Activated CD4-positive, alpha-beta T cell treated with anti-CD3 and anti-CD28 coated beads for 1 hour (primary cell): ENCODE results near the gene OCA2.

ENCODE experiments used
- DNase-seq: peaks from one replicate; pipeline ENCODE4 v3.0.0-alpha.2; 2020

The OCA2 gene

DNA sequence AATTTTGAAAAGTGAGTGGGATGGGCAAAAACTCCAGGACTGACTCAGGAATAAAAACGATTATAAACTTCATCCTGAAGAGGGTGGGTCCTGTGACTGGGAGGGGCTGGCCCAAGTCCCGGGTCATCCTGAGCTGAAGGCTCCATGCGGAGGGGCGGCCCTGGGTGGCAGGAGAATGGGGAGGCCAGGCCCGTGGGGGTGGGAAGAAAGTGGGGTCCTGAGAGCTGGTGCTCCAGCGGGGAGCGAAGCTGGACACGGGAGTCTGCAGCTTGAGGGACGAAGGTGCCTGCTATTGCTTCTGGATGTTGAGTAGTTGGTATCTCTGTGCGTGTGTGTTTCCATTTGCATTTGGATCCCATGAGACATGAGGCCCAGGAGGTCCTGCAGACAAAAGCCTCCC lies 4.7 kb upstream of the OCA2 start:
- DNase-seq: no peak

DNA sequence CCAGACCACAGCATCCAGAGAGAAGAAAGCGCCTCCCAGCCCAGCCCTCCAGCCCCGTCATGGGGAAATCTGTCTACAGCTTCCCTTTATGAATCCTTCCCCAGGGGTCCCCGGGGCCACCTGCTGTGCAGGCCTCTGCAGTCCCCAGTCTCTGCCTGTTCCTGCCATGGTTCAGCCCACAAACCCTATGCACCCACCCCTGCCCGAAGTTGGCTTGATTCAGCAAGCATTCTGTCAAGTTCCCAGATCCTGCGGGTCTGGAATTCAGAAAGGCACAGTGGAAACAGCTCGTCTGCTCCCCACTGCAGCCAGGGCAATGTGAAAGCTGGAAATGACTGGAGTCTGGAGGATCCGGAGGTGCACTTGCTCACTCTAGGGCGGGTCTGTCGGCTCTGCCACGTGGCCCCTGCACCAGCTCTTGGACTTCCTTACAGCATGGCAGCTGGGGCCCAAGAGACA lies 2.9 kb upstream of the OCA2 start:
- DNase-seq: no peak

DNA sequence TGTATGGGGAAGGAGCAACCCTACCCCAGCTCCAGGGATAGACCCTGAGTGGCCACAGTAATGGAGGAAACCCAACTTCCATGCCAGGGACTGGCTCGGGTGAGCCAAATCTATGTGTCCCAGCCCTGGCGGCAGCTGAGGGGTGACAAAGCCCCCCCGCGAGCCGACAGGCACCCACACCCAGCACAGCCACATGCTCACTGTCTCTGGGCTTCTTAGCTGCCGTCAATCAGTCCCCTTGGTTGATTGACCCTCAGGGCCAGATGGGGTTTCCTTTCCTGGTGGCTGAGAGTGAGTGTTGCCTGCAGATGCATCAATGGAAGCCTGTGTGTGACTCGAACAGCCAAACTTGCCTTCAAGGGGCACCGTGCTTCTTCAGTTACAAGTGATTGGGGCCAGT lies 2.1 kb upstream of the OCA2 start:
- DNase-seq: no peak

DNA sequence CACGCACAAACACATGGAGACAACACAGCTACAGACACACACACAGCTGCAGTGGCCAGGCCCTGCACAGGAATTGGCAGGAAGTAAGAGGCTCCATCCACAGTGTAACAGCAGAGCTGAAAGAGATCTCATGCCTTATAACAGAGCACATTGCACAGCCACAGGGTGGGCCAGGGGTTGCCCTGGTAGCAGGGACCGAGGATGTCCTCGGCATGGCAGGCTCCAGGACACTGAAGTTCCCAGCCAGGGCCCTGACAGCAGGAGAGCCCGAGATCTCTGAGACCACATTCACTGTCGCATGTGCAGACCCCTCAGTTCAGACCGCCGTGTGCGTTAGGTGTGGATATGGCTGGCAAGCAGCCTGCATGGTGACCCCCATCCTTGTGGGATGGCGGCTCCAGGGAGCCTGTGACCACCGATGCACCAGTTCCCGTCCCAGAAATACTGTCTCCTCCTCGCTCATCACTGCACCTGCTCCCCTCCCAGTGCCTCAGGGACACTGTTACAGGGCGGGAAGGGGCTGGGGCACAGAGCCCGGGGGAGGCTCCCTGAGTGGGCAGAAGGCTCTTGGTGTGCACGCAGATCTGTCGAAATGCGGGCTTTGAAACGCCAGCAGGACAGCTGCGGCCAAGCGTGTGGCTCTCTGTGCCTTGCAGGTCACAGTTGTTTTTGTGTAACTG lies 1.5 kb upstream of the OCA2 start:
- no peak for DNase-seq

DNA sequence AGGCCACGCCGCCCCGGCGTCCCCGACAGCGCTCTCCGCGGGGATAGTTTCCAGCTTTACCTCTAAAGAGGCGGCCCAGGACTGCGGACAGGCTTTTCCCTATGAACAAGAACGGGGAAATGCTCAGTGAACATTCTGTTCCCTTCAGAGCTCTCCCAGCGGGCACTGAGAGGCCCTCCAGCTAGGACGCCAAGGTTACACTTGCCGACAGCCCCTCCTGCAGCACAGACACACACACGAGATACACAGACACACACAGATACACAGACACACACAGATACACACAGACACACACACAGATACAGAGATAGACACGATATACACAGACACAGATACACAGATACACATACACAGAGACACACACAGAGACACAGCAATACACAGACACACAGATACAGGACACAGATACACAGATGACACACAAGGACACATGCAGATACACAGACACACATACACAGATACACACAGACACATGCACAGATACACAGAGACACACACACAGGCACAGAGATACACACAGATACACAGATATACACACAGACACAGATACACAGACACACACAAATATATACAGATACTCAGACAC lies 533 bp upstream of the OCA2 start:
- DNase-seq: no peak

DNA sequence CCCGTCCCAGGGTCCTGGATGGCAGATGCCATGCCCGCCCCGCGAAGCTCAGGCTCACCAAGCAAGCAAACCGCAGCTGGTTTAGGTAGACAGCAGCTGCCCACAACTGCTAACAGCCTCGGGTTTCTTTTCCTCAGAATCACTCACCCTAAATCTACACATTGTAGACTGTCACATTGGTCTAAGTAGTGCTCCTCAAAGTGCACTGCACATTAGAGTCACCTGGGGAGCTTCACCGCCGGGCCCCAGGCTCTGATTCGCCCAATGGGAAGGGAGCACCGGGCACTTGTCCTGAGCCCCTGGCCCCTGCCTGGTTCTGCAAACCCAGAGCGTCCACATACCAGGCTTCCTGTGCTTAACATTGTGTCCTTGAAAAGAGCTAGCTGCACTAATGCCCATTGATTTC lies 752 bp downstream of the OCA2 start:
- no peak for DNase-seq

DNA sequence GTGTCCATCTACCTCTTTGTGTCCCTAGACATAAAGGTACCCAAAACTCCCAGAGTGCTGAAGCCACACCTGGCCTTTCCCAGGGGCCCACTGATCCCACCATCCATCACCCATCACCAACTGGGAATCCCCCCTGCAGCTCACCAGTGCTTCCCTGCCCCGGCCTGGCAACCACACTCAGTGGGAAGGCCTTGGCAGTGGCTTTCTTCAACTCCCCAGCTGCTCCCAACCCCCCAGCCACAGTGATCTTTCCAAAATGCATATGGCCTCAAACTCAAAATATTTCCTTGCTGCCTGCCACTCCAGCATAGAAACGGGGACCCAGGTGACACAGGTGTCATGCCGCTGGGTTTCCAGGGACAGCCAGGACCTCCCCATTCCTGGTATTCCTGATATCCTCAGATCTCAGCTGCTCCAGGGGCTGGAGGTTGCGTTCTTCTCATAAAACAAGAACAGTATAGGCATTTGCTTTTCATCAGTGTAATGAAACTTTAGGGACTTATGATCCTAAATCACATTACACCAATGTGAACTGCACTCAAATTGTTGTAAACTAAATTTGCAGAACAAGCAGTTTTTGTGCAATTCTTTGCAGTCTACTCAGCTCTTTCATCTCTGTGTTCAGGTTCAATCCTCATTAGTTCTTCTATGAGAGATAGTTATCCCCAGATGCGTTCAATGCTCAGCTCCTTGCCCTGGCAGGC lies 1.3 kb downstream of the OCA2 start:
- DNase-seq: no peak

DNA sequence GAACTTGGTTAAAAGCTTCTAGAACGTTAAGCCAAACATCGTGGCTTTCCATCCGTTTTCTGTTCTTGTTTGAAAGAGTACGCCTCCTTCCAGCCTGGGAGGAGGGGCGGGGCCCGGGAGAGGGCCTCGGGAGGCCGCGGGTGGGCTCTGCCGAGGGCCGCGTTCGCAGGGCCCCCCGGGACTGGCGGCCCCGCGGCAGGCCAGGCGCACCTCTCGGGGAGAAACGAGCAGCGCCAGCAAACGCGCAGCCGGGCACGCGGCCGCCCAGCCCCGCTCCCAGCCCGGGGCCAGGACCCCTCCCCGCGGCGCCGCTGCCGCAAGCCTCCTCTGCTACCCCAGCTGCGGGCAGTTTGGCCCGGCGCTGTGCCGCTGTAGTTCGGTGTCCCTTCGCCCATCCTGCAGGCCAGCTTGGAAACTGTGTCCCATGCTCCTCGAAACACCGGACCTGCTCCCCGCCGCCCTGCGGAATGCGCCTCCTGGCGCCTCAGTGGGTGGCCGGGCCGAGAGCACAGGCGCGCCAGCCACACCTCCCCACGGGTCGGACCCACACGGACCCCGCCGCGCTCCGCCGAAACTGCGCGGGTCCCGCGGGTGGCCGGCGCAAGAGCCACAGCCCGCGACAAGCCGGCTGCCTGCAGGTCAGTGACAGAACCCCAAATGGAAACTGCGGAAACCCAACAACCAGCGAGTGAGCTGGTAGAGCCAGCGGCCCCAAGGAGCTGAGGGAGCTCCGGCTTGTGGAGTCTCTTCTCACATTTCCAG lies 2.3 kb downstream of the OCA2 start:
- no peak for DNase-seq

DNA sequence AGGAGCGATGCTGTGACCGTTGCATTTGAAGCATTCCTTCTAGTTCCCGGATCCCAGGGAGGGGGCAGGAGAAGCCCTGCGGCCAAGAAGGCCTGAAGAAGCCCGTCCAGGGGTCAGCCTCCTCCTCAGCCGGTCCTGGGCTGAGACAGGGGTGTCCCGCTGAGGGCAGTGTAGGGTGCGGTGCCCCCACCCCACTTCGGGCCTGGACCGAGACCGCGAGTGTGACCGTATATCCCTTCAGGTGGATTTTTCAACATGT lies 2.8 kb downstream of the OCA2 start:
- no peak for DNase-seq

DNA sequence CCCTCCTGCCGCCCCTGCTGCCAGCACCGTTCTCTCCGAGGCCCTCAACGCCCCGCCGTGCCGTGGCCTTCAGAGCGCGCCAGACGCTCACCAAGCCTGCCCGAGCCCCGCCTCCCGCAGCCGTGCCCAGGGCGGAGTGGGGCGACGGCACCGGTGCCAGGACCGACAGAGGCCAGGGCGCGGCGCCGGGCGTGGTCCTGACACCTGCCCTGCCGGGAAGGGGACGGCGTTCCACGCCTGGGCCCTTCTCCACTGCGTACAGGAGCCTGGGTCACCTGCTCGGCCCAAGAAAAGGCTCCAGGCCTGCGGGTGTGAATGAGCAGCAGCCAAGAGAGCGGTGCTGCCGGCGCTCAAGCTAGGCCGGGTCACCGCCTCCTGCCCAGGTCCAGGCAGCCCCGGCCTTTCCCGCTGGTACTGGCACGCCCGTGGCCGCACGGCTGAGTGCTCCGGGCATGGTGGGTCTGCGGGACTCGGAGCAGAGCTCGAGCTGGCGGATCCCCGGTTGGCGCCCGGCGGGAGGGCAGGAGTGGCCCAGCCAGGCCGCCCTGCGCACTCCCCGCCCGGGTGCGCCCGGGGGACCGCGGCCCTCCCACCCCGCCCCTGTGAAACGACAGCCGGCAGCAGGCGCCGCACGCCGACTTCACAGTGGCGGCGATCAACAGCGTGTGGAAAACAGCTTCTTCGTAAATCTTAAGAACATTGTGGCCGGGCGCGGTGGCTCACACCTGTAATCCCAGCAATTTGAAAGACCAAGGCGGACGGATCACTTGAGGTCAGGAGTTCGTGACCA lies 4.2 kb downstream of the OCA2 start:
- no peak for DNase-seq

DNA sequence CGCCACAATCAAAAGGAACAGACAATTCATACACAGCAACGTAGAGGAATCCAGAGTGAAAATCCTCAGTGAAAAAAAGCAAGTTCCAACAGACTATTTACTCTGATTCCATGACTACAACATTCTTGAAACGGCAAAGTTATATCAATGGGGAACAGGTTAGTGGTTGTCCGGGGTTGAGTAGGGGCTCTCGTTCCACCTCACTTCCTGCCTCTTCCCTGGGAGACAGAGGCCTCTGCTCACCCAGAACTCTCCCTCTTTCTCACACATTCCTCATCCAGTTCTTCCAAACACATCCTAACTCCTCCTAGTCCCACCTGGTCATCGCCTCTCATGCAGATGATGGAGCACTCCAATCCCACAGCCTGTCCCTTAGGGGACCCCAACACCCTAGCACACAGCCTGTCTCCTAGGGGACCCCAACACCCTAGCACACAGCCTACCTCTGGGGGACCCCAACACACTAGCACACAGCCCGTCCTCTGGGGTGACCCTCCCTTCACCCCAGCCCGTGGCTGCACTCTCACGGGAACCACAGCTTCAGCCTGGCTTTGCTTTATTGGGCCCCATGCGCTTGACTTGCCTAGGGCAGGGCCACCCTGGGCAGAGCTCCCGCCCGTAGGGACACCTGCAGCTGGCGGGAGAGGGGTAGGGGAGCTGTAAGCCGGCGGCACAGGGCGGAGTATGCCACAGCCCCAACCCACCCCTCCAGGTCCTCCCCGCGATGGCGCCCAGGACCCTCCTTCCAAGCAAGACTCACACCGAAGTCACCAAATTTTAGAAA lies 5.2 kb downstream of the OCA2 start:
- DNase-seq: no peak

DNA sequence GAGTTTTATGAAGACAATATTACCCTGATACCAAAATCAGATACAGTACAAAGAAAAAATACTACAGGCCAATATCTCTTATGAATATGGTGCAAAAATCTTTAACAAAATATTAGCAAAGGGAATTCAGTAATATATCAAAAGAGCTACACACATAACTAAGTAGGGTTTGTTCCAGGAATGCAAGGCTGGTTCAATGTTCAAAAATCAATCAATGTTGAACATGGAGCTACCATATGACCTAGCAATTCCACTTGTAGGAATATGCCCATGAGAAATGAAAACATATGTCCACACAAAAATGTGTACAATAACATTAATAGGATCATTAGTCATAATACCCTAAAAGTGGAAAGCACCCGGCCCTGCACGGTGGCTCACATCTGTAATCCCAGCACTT lies 7.8 kb downstream of the OCA2 start:
- no peak for DNase-seq

DNA sequence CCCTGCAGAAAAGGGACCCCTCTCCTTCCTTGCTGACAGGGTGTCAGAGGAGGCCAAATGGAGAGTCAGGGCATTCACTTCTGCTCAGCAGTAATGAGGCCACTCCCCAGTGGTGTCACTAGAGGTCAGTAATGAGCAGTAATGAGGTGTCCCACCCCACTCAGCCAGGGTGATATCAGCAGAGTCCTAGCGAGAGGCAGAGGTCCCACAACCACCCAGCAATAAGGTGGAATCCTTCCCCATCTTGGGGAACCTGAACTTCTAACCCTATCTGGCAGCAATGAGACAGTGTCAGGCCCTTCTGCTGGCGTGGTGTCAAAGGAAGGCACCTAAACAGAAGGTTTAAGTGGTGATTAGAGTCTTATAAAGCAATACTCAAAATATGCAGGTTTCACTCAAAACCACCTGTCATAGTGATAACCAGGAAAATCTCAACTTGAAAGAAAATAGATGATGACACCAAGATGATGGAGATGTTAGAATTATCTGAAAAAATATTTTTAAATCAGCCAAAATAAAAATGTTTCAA lies 12.9 kb downstream of the OCA2 start:
- peak; percentile 44 for DNase-seq

DNA sequence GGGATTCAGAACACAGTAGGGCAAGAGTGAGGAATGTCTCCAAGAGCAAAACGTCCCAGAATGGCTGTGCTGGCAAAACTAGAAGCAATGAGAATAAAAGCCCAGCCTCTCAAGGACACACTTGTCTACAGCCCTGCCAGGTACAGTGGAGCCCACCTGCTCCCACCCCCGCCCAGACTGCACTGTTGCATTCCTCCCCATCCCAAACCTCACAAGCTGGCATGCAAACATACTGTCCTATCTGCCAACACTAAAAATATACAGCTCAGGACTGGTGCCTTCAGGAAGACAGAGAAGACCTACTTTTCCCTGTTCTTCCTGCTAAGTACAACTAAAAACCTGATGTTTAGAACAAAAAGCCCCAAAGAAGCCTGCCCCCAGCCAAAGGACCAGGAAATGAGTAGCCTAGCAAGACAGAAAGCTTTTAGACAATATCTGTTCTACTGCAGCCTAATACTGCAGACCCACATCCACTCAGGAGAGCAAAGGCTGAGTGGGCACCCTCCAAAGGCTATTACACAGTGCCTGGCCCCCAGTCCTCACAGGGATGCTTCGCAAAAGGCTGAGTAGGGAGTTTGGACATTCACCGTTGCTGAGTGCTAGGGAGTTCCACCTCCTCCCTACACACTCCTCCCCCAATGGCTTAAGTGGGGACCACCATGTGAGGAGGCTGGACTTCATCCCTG lies 13.5 kb downstream of the OCA2 start:
- no peak for DNase-seq

DNA sequence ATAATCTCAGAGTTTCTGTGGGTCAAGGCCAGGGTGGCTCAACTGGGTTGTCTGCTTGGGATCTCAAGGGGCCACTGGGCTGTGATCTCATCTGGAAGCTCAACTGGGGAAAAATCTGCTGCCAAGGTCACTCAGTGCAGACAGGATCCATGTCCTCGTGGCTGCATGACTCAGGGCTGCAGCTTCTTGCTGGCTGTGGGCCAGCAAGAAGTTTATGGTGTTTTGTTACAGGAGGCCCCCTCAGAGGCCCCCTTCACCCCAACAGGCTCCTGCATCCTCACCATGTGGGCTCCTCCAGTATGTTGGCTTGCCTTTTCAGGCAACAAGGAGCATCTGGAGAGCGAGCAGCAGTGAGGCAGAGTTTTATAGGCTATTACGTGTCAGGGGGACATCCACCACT lies 14.6 kb downstream of the OCA2 start:
- DNase-seq: no peak

DNA sequence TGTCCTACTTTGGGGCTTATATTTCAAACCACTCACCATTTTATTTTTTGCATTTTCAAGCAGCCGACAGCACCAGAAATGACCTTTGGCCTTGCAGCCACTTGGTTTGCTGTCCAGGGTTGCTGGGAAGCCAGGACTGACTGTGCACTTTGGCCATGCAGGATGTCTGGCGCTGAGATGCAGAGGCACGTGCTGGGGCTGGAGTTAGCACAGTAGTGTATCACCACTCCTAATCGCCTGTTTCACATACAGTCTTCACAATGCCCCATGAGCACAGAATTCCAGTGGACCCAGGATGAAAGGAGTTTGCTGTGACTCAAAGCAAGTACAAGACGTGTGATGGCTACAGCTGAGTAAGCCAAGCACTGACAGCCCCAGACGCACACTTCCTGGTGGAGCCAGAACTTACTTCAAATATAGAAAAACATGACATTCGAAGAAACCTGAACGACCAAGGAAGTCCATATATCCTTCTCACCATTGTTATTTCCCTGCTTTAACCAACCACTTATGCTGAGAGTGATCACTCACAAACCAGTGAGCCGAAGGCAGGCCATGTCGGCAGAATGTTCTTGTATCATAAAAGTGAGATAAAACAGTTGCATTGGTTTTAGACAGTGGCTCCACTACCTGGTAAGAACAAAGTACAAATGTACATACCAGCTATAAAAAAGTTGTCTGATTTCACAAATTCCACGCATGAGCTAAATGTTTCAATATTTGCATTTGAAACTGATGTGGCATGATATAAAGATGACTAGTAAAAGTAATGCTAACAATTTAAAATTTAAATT lies 16.0 kb downstream of the OCA2 start:
- DNase-seq: no peak

DNA sequence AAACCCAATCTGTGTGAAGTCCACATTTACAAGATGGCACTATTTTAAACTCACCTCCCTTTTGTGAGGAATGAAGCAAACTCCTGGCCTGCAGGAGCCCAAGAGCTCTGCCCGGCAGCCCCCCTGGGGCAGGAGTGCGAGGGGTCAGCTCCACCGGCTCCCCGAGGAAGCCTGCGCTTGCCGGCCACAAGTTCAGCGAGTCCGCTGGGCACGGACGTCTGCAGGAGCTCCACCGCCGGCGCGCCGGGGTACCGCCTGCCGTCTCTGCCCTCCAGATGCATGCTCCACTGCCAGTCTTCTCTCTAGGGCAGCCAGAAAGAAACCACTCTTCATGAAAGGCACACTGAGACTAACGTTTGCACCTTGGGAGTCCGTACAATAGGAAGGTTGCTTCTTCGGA lies 17.5 kb downstream of the OCA2 start:
- DNase-seq: no peak

DNA sequence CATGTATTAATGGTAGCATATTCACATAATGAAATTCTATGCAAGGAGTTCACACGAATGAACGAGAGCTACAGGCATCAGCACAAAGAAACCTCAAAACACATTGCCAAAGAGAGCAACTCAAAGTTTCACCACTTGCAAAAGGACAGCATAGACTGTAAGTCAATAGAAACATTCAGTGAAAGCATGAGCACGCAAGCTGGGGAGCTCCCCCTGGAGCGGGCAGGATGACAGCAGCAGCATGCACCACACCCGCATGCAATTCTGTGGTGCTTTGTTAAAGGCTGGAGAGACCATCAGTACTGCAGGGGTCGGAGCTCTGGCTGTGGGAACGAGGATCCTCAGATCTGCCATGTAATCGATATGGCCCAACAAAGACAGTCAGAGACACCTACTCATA lies 18.7 kb downstream of the OCA2 start:
- DNase-seq: no peak

DNA sequence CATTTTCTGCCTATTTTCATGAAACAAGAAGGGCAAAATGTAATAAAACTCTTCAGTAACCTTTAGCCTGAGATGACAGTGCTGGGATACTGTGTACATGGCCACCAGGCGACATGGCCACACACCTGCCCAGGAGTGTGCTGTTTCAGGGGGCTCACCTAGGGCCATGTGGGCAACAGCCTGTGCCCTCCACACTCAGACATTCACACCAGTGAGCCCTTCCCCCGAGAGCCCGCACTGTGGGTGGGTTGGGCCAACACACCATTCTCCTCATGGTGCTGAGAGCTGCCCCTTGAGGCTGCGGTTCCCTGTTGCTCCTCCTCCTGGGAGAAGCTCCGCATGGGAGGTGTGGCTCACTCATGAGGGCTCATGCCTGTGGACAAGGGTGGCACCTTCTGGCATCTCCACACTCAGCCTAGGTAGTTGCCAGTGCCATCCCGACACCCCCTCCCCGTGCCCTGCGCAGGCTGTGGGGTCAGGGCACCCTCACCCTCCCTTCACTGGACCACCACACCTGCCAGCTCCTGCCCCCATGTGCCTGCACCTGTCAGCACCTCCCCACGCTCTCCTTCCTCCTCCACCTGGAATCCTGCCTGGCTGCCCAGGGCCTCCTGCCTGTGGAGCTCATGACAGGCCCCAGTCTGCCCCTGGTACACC lies 19.7 kb downstream of the OCA2 start:
- no peak for DNase-seq

DNA sequence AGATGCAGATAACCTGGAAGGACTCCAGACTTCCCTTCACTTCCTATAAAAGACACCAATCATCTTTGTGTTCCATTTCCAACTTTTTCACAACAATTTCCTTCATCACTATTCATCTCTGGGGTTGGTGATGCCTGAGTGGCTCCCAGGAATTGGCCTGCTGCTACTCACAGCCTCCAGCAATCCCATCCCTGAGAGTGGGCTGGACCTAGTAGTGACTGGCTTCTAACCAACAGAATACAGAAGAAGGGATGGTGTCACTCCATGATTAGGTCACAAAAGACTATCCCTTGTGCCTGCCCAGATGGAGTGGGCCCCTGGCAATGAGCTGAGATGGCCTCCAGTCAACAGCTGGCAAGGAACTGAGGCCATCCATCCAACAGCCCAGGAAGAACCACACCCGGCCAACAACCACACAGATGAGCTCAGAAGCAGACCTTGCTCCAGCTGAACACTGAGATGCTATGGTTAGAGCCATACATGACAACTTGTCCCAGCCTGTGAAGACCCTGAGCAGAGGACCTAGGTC lies 20.9 kb downstream of the OCA2 start:
- no peak for DNase-seq
